ENCODE measurements around the gene KIFC3. TPM values are rescaled to one million over a fixed set of nuclear protein-coding genes. Genes with fewer than 3 reads are reported as not detected.

The KIFC3 gene
- total and polyA plus RNA-seq, 2 of the 13 experiments (the other 11 are each of a cell fraction or from before 2014, with no cell fraction given): 42.1 to 45.3 TPM

DNA sequence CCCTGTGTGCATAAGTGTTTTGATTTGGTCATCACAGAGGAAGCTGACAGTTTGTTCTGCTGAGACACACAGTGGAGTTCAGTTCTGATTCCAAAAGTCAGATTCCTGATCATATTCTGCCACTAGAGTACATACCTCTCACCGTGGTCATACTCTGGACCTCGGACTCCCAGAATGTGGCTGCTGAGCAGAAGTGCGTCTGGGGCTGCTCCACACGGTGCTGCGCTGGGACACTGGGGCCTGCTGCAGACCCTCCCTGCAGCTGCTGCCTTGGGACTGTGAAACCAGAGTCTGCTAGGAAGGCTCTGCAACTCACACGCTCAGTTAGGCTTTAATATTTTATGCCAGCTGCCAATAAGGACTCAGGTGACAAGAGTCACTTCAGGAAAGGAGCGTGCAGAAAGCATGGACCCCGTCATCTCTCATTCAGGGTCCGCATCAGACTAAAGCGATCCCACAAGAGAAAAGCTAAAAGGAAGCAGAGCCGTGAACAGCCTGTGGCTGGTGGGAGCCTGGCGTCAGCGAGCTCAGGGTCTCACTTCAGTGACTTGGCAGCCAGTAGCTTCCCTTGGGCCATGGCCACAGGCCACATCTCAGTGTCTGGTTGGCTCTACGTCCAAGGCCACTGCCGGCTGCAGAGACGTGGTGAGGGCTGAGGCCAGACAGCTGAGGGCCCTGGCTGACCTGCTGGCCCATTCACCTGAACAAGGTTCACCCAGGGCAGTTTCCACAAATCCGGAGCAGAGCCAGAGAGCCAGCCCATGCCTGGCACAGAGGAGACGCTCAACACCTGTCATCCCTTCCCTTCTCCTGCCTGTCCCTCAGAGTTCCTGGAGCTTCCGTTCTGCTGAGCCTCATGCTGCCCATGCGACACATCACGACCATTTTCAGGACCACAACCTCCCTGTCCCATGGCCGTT lies 24.7 kb upstream of the KIFC3 start (continued):
- TF ChIP-seq, protein P1, sequence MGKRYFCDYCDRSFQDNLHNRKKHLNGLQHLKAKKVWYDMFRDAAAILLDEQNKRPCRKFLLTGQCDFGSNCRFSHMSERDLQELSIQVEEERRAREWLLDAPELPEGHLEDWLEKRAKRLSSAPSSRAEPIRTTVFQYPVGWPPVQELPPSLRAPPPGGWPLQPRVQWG (CRISPR knock-in tag; IDR thresholded peaks at IDR 0.05; ENCODE audit: borderline replicate concordance, low read depth): no peak
- TF ChIP-seq, protein P2, sequence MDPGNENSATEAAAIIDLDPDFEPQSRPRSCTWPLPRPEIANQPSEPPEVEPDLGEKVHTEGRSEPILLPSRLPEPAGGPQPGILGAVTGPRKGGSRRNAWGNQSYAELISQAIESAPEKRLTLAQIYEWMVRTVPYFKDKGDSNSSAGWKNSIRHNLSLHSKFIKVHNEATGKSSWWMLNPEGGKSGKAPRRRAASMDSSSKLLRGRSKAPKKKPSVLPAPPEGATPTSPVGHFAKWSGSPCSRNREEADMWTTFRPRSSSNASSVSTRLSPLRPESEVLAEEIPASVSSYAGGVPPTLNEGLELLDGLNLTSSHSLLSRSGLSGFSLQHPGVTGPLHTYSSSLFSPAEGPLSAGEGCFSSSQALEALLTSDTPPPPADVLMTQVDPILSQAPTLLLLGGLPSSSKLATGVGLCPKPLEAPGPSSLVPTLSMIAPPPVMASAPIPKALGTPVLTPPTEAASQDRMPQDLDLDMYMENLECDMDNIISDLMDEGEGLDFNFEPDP (CRISPR knock-in tag; conservative IDR thresholded peaks at IDR 0.05): 0 out of 2 replicates have a peak, but pooled peaks have one; percentile 12
- TF ChIP-seq, protein P3, sequence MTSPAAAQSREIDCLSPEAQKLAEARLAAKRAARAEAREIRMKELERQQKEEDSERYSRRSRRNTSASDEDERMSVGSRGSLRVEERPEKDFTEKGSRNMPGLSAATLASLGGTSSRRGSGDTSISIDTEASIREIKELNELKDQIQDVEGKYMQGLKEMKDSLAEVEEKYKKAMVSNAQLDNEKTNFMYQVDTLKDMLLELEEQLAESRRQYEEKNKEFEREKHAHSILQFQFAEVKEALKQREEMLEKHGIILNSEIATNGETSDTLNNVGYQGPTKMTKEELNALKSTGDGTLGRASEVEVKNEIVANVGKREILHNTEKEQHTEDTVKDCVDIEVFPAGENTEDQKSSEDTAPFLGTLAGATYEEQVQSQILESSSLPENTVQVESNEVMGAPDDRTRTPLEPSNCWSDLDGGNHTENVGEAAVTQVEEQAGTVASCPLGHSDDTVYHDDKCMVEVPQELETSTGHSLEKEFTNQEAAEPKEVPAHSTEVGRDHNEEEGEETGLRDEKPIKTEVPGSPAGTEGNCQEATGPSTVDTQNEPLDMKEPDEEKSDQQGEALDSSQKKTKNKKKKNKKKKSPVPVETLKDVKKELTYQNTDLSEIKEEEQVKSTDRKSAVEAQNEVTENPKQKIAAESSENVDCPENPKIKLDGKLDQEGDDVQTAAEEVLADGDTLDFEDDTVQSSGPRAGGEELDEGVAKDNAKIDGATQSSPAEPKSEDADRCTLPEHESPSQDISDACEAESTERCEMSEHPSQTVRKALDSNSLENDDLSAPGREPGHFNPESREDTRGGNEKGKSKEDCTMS (CRISPR knock-in tag; conservative IDR thresholded peaks at IDR 0.05): no peak
- TF ChIP-seq ZBTB42 (CRISPR knock-in tag; IDR thresholded peaks at IDR 0.05) (peak; percentile 44; the same call in 1 of the 2 replicates), RARA (CRISPR knock-in tag; IDR thresholded peaks at IDR 0.05) (peak; percentile 99), IRX3 (CRISPR knock-in tag; IDR thresholded peaks at IDR 0.05; ENCODE audit: borderline replicate concordance, low read depth) (0 out of 2 replicates have a peak, but pooled peaks have one; percentile 34), ZNF264 (CRISPR knock-in tag; IDR thresholded peaks at IDR 0.05) (peak; percentile 79; the same call in 1 of the 2 replicates), MATR3 (CRISPR knock-in tag; IDR thresholded peaks at IDR 0.05) (no peak), NRL (CRISPR knock-in tag; IDR thresholded peaks at IDR 0.05; ENCODE audit: borderline replicate concordance) (peak; percentile 76), ZNF570 (CRISPR knock-in tag; IDR thresholded peaks at IDR 0.05; ENCODE audit: borderline replicate concordance) (peak; percentile 83; the same call in 1 of the 2 replicates), MTF2 (CRISPR knock-in tag; IDR thresholded peaks at IDR 0.05; ENCODE audit: borderline replicate concordance) (0 out of 2 replicates have a peak, but pooled peaks have one; percentile 73)
- TF ChIP-seq, protein P4, sequence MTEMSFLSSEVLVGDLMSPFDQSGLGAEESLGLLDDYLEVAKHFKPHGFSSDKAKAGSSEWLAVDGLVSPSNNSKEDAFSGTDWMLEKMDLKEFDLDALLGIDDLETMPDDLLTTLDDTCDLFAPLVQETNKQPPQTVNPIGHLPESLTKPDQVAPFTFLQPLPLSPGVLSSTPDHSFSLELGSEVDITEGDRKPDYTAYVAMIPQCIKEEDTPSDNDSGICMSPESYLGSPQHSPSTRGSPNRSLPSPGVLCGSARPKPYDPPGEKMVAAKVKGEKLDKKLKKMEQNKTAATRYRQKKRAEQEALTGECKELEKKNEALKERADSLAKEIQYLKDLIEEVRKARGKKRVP (CRISPR knock-in tag; IDR thresholded peaks at IDR 0.05): no peak
- TF ChIP-seq, protein P5, sequence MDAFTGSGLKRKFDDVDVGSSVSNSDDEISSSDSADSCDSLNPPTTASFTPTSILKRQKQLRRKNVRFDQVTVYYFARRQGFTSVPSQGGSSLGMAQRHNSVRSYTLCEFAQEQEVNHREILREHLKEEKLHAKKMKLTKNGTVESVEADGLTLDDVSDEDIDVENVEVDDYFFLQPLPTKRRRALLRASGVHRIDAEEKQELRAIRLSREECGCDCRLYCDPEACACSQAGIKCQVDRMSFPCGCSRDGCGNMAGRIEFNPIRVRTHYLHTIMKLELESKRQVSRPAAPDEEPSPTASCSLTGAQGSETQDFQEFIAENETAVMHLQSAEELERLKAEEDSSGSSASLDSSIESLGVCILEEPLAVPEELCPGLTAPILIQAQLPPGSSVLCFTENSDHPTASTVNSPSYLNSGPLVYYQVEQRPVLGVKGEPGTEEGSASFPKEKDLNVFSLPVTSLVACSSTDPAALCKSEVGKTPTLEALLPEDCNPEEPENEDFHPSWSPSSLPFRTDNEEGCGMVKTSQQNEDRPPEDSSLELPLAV (CRISPR knock-in tag; conservative IDR thresholded peaks at IDR 0.05; ENCODE audit: low read depth): no peak
- TF ChIP-seq, protein P6, sequence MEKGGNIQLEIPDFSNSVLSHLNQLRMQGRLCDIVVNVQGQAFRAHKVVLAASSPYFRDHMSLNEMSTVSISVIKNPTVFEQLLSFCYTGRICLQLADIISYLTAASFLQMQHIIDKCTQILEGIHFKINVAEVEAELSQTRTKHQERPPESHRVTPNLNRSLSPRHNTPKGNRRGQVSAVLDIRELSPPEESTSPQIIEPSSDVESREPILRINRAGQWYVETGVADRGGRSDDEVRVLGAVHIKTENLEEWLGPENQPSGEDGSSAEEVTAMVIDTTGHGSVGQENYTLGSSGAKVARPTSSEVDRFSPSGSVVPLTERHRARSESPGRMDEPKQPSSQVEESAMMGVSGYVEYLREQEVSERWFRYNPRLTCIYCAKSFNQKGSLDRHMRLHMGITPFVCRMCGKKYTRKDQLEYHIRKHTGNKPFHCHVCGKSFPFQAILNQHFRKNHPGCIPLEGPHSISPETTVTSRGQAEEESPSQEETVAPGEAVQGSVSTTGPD (CRISPR knock-in tag; IDR thresholded peaks at IDR 0.05): peak; percentile 79

Data from HepG2 (cell line).